CD1c-positive myeloid dendritic cell (primary cell): ENCODE data around the gene SMIM23.

Source experiments
- DNase-seq: peaks from one replicate; pipeline ENCODE4 v3.0.0-alpha.2; 2016; ENCODE audit errors: extremely low spot score

The SMIM23 gene

GRCh38 chr5:171785517-171785916 is at the start of gene SMIM23:
Gene SMIM23, plus strand, starts transcription at chr5:171785817. Its CDS starts 55 bp downstream, at chr5:171785872.
- no peak for DNase-seq

- no peak for DNase-seq
Observed at GRCh38 chr5:171736976-171737891, 48.4 kb upstream of the SMIM23 start.

- no peak for DNase-seq
Observed at GRCh38 chr5:171738501-171738900, 47.1 kb upstream of the SMIM23 start.

GRCh38 chr5:171739271-171739670 is 46.3 kb upstream of the SMIM23 start:
- DNase-seq, result no peak

GRCh38 chr5:171743436-171744076 is 42.1 kb upstream of the SMIM23 start:
- no peak for DNase-seq

- DNase-seq, result no peak
Observed at GRCh38 chr5:171744264-171744663, 41.4 kb upstream of the SMIM23 start.

GRCh38 chr5:171744882-171745281 is 40.7 kb upstream of the SMIM23 start:
- DNase-seq, result no peak

- DNase-seq, result no peak
Observed at GRCh38 chr5:171745602-171746001, 40.0 kb upstream of the SMIM23 start.

GRCh38 chr5:171747061-171747859 is 38.4 kb upstream of the SMIM23 start:
- DNase-seq, result no peak

- no peak for DNase-seq
Observed at GRCh38 chr5:171748720-171749119, 36.9 kb upstream of the SMIM23 start.

GRCh38 chr5:171749365-171749764 is 36.3 kb upstream of the SMIM23 start:
- DNase-seq, result no peak

- DNase-seq, result no peak
Observed at GRCh38 chr5:171750311-171750788, 35.3 kb upstream of the SMIM23 start.

- DNase-seq, result no peak
Observed at GRCh38 chr5:171755354-171755821, 30.2 kb upstream of the SMIM23 start.

GRCh38 chr5:171757853-171758535 is 27.6 kb upstream of the SMIM23 start:
- no peak for DNase-seq

GRCh38 chr5:171759777-171760176 is 25.8 kb upstream of the SMIM23 start:
- DNase-seq, result no peak

GRCh38 chr5:171762021-171762608 is 23.5 kb upstream of the SMIM23 start:
- no peak for DNase-seq

GRCh38 chr5:171762903-171763302 is 22.7 kb upstream of the SMIM23 start:
- DNase-seq, result no peak

GRCh38 chr5:171764265-171764664 is 21.4 kb upstream of the SMIM23 start:
- DNase-seq, result no peak

- DNase-seq, result no peak
Observed at GRCh38 chr5:171766875-171767274, 18.7 kb upstream of the SMIM23 start.

GRCh38 chr5:171770153-171770552 is 15.5 kb upstream of the SMIM23 start:
- no peak for DNase-seq

- DNase-seq, result no peak
Observed at GRCh38 chr5:171771856-171772255, 13.8 kb upstream of the SMIM23 start.
